Measurements from ENCODE around the gene TRDMT1.
"Not testable (repeated sequence)": the region's sequence is repeated elsewhere in the genome, so short reads cannot be mapped to it uniquely, and the experiment has no call there.

Gene TRDMT1

GRCh38 chr10:17125206-17125893, 76.1 kb downstream of the TRDMT1 start:
- DNase-seq: no peak

- no peak for DNase-seq
Measured at GRCh38 chr10:17123961-17124360, 77.5 kb downstream of the TRDMT1 start.

GRCh38 chr10:17122726-17123661, 78.5 kb downstream of the TRDMT1 start:
- no peak for DNase-seq

GRCh38 chr10:17122052-17122451, 79.4 kb downstream of the TRDMT1 start:
- DNase-seq: no peak

- no peak for DNase-seq
Measured at GRCh38 chr10:17120694-17121093, 80.8 kb downstream of the TRDMT1 start.

GRCh38 chr10:17119845-17120244, 81.6 kb downstream of the TRDMT1 start:
- DNase-seq: no peak

GRCh38 chr10:17116193-17116592, 85.3 kb downstream of the TRDMT1 start:
- no peak for DNase-seq

- DNase-seq: no peak
Measured at GRCh38 chr10:17115683-17116082, 85.8 kb downstream of the TRDMT1 start.

GRCh38 chr10:17114878-17115444, 86.5 kb downstream of the TRDMT1 start:
- not testable (repeated sequence) for DNase-seq

- no peak for DNase-seq
Measured at GRCh38 chr10:17113889-17114540, 87.5 kb downstream of the TRDMT1 start.

GRCh38 chr10:17113346-17113745, 88.1 kb downstream of the TRDMT1 start:
- no peak for DNase-seq

- DNase-seq: no peak
Measured at GRCh38 chr10:17112566-17112965, 88.9 kb downstream of the TRDMT1 start.

GRCh38 chr10:17109475-17110207, 91.8 kb downstream of the TRDMT1 start:
- DNase-seq: no peak

- no peak for DNase-seq
Measured at GRCh38 chr10:17109046-17109445, 92.4 kb downstream of the TRDMT1 start.

GRCh38 chr10:17106991-17107390, 94.5 kb downstream of the TRDMT1 start:
- no peak for DNase-seq

GRCh38 chr10:17101910-17102266, 99.6 kb downstream of the TRDMT1 start:
- no peak for DNase-seq

- DNase-seq: no peak
Measured at GRCh38 chr10:17101257-17101909, 100.1 kb downstream of the TRDMT1 start.

GRCh38 chr10:17100586-17100985, 100.9 kb downstream of the TRDMT1 start:
- no peak for DNase-seq

- no peak for DNase-seq
Measured at GRCh38 chr10:17098012-17098411, 103.5 kb downstream of the TRDMT1 start.

Data from NCI-H1417 treated with DMSO at 0.1 percent for 48 hours (cell line).